ENCODE results near the gene RBFA. TPM values are rescaled to one million over a fixed set of nuclear protein-coding genes. Genes with fewer than 3 reads are reported as not detected.
A peak's percentile ranks its signal among the peaks of the same experiment; 100 is the strongest.

The RBFA gene
- total and polyA plus RNA-seq, 2 of the 13 experiments (the other 11 are each of a cell fraction or from before 2014, with no cell fraction given): 29.7 to 42.4 TPM

DNA sequence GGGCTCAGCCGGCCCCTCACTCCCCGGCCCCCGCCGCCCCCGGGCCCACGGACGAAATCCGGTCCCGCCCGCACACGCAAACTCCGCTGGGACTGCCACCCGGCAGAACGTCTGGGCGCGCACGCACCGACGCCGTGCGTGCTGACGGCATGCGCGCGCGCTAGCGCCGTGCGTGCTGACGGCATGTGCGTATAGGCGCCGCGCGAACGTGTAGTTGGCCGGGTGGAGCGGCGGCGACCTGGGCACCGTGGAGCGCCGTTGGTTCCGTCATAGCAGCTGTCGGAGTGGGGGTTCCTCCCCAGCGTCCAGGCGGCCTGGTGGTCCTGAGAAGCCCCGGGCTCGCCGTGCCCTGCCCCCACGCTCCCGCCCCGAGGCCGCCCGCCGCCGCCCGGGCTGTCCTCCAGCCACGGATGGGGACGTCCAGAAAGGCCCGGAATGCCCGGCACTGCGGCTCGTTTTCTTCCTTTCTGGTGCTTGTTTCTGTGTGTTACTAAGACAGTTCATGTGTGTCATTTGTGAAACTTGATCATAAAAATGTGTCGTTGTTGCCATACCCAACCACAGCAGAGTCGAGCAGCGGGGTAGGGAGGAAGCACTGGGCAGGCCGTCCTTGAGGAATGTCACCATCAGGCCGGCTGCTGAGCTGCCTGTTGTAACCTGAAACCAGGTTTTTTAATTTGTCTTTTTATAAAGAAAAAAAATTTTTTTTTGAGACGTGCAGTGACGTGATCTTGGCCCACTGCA is 45.6 kb upstream of the RBFA start, which contains the start of gene TXNL4A (continued):
- TF ChIP-seq ETV6 (CRISPR knock-in tag; conservative IDR thresholded peaks at IDR 0.05): no peak
- TF ChIP-seq EHMT2 (IDR thresholded peaks at IDR 0.05; ENCODE audit: borderline replicate concordance, low read depth, low read length): no peak
- TF ChIP-seq DDIT3 (CRISPR knock-in tag; IDR thresholded peaks at IDR 0.05): no peak
- peak; percentile 51; the same call in 1 of the 2 replicates for TF ChIP-seq NAIF1 (CRISPR knock-in tag; IDR thresholded peaks at IDR 0.05; ENCODE audit: borderline replicate concordance)
- no peak for TF ChIP-seq ZNF33A (CRISPR knock-in tag; IDR thresholded peaks at IDR 0.05; ENCODE audit: borderline replicate concordance)
- TF ChIP-seq ZNF788 (CRISPR knock-in tag; IDR thresholded peaks at IDR 0.05; ENCODE audit: borderline replicate concordance): peak; percentile 90; the same call in 1 of the 2 replicates
- TF ChIP-seq, protein P1, sequence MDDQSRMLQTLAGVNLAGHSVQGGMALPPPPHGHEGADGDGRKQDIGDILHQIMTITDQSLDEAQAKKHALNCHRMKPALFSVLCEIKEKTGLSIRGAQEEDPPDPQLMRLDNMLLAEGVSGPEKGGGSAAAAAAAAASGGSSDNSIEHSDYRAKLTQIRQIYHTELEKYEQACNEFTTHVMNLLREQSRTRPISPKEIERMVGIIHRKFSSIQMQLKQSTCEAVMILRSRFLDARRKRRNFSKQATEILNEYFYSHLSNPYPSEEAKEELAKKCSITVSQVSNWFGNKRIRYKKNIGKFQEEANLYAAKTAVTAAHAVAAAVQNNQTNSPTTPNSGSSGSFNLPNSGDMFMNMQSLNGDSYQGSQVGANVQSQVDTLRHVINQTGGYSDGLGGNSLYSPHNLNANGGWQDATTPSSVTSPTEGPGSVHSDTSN (CRISPR knock-in tag; IDR thresholded peaks at IDR 0.05; ENCODE audit: borderline replicate concordance): no peak
- TF ChIP-seq KMT2A (CRISPR knock-in tag; IDR thresholded peaks at IDR 0.05): no peak
- TF ChIP-seq NR3C1 (CRISPR knock-in tag; IDR thresholded peaks at IDR 0.05): no peak
- TF ChIP-seq, protein P2, sequence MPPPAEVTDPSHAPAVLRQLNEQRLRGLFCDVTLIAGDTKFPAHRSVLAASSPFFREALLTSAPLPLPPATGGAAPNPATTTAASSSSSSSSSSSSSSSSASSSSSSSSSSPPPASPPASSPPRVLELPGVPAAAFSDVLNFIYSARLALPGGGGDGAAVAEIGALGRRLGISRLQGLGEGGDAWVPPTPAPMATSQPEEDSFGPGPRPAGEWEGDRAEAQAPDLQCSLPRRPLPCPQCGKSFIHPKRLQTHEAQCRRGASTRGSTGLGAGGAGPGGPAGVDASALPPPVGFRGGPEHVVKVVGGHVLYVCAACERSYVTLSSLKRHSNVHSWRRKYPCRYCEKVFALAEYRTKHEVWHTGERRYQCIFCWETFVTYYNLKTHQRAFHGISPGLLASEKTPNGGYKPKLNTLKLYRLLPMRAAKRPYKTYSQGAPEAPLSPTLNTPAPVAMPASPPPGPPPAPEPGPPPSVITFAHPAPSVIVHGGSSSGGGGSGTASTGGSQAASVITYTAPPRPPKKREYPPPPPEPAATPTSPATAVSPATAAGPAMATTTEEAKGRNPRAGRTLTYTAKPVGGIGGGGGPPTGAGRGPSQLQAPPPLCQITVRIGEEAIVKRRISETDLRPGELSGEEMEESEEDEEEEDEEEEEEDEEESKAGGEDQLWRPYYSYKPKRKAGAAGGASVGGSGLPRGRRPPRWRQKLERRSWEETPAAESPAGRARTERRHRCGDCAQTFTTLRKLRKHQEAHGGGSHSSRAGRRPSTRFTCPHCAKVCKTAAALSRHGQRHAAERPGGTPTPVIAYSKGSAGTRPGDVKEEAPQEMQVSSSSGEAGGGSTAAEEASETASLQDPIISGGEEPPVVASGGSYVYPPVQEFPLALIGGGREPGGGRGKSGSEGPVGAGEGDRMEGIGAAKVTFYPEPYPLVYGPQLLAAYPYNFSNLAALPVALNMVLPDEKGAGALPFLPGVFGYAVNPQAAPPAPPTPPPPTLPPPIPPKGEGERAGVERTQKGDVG (CRISPR knock-in tag; IDR thresholded peaks at IDR 0.05; ENCODE audit: borderline replicate concordance): no peak
- TF ChIP-seq ZNF281 (CRISPR knock-in tag; IDR thresholded peaks at IDR 0.05; ENCODE audit: borderline replicate concordance): no peak
- TF ChIP-seq ZBTB39 (CRISPR knock-in tag; IDR thresholded peaks at IDR 0.05): peak; percentile 21; the same call in 1 of the 2 replicates
- no peak for TF ChIP-seq CBX1 (IDR thresholded peaks at IDR 0.05; ENCODE audit: low read depth)
- TF ChIP-seq HNF4A (CRISPR knock-in tag; IDR thresholded peaks at IDR 0.05): no peak
- TF ChIP-seq ZSCAN20 (CRISPR knock-in tag; IDR thresholded peaks at IDR 0.05; ENCODE audit: borderline replicate concordance): no peak; the same call in 1 of the 2 replicates
- 0 out of 2 replicates have a peak, but pooled peaks have one; percentile 5 for TF ChIP-seq SIX4 (CRISPR knock-in tag; IDR thresholded peaks at IDR 0.05)
- TF ChIP-seq ZNF317 (CRISPR knock-in tag; IDR thresholded peaks at IDR 0.05): no peak
- no peak for TF ChIP-seq ZNF337 (CRISPR knock-in tag; IDR thresholded peaks at IDR 0.05; ENCODE audit: borderline replicate concordance, low read depth)
- no peak for TF ChIP-seq ZNF780A (CRISPR knock-in tag; IDR thresholded peaks at IDR 0.05)
- no peak for TF ChIP-seq RFX3 (CRISPR knock-in tag; IDR thresholded peaks at IDR 0.05)

Data from HepG2 (cell line).